Ramos (cell line): Measurements from ENCODE around the gene PAN2.
"Not testable (repeated sequence)": the region's sequence is repeated elsewhere in the genome, so short reads cannot be mapped to it uniquely, and the experiment has no call there.

ENCODE experiments used
- in situ Hi-C: fragments of 300-500 bp; cut with MboI; formaldehyde crosslinking; loops from one replicate; pipeline ENCODE4 v1.14.3; 2022; ENCODE audit warnings: low sequenced_read_pairs; ENCODE audit not compliant: unreplicated experiment

PAN2 gene

DNA sequence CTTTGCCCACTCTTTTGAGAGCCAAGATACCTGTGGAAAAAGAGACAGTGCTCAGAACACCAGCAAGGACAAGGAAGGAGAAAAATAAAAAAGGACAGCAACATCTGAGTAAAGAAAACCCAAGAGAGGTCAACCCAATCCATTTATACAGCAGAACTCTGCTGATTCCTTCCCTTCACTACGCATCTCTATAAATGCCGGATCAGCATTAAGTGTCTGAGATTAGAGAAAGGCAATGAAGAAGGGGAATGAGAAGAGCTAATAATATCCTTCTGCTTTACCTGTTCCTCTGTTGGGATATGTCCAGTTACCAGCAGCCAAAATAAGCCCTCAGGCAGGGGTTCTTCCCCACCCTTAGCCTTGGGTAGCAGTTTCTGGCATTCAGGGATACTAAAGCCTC lies 51.2 kb downstream of the PAN2 start:
- in situ Hi-C loops = no loop called here

DNA sequence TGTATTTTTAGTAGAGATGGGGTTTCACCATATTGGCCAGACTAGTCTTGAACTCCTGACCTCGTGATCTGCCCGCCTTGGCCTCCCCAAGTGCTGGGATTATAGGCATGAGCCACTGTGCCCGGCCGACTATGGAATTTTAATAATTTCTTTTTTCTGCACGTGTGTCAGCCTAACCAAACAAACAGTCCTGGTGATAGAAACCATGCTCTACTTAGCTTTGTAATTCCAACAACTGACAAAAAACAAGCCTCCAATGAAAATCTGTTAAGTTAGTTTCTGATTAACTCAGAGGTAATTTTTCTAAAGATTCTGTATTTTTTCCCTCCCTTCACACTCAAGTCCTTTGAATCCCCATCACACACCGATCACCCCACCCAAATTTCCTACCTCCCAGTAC lies 51.8 kb downstream of the PAN2 start:
- in situ Hi-C loops = no loop called here

DNA sequence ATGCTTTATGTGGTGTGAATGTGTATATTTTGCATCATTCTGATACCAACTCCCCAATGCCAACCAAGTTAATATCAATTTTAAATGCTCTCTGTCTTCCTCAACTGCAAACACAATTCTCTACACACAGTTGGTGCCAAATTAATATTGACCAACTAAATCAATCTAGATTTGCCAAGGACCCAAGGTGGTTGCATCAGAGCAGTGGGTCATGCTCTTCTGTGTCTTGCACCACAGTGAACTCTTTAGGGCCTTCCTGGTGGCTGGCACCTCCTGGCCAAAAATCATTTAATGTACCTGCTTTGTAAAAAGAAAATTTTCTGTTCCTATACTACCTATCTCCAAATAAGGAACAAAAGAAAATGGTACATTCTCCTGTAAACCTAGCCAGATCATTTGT lies 53.0 kb downstream of the PAN2 start:
- in situ Hi-C loops = no loop called here

DNA sequence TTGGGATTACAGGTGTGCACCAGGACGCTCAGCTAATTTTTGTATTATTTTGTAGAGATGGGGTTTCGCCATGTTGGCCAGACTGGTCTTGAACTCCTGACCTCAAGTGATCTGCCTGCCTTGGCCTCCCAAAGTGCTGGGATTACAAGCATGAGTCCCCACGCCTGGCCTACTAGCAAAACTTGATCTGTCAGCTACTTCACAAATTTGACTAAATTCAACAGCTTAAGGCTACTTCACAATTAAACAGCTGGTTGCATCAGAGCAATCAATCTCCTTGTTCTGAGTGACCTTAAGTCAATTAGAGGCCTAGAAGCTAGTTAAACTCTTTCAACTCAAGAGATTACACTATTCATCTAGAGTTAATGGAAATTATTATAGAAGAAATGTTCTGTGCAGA lies 54.9 kb downstream of the PAN2 start:
- in situ Hi-C loops = no loop called here

- in situ Hi-C loops = no loop called here
Measured at GRCh38 chr12:56274299-56274698, 59.5 kb downstream of the PAN2 start.

DNA sequence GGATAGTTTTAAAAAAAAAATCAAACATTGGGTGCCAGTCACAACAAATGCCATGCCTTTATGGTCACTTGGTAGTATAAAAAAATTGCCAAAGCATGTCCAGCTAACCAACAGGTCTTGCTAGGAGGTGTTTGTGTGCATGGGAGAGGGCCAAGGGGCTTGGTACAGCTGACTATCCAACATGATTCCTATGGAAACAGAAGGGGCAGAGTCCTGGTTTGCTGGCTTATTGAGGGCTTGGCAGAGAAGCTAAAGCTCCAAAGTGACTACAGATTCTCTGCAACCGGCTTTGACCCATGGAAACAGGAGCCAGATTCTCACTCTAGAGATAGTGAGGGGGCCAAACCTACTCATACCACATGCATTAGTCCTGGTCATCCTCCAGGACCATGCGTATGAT lies 61.3 kb downstream of the PAN2 start:
- in situ Hi-C loops = not testable (repeated sequence)

DNA sequence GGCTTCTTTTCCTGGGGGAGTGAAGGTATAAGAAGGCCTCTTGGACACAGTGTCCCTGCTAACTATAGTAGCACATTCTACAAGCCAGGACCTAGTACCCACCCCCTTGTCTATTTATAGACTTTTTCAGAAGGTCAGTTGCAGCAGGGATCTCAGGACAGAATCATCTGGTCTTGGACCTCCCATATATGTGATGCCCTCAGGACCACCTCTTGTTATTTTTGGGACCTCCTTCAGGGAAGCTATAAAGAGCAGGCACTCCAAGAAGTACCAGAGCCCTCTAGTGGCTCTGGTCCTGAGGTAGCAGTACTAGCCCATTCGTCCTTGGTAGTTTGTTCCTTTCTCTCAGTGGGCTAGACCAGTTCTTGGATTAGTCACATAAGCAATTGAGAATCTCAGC lies 62.8 kb downstream of the PAN2 start:
- in situ Hi-C loops = no loop called here

DNA sequence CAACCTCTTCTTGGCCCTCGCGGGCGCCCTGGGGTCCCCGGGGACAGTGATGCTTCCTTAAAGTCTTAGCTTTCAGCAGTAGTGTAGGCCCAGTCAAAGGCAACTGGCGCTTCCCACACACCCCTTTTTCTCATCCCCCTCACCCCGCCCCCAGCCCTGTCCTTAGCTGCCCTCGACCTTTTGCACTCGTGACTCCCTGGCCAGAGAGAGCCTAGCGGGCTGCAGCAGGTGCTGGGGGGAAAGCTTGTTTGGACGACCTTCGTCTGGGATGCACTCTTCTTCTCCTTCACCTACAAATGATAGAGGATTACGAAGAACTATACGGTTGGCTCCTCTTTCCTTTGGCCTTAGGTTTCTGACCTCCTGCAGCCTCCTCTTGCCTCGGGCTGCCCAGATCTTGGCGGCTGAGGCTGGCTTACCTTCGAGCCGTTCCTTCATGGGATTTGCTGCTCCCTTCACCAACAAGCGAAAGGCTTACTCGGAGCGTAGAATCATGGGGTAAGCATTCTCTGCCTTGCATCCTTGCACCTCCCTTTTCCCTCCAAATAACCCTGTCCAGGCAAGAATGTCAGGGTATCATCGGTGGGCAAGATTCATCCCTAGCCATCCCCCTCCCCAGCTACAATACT lies 66.2 kb downstream of the PAN2 start:
- in situ Hi-C loops = no loop called here

DNA sequence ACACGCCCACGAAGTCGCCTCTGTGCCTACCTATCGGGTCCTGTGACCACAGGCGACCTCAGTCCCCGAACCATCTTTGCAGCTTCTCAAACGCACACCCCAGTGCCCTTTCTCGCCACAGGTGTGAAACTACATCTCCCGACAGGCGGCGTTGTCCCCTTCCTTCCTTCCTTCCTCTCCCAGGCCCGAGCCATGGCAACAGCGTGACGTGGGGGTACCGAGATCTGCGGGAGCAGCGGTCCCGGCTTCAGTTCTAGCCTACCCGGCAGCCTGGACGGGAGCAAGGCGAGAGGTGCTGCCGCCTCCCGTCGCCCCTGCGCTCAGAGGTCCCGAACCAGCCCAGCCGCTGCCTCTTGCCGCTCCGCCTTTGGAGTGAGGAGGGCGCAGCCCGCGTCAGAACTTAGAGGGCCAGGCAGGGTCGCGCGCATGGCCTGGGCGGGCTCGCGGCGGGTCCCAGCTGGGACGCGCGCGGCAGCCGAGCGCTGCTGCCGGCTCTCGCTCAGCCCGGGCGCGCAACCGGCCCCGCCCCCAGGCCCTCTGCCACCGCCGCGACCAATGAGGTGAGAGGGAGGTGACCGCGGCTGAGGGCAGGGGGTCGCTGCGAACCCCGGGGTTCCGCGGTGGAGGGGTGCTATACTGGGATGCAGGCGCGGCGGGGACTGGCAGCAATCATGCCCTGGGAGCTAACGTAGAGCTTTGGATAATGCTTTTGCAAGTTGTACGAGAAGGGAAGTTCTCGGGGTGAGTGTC lies 66.9 kb downstream of the PAN2 start, which contains the start of gene COQ10A:
Gene COQ10A, plus strand, starts transcription at position 250 of the 750 bp plus-strand sequence. Its CDS starts 177 bp downstream, at position 427.
- in situ Hi-C loops = no loop called here
